T-helper 2 cell treated with Interferon-gamma antibody and Interleukin-4, amounts not matched to agents 5 μg/mL and 100 μg/mL, for 36 hours (primary cell): Measurements from ENCODE around the gene ZNF335.

Source experiments
- DNase-seq: peaks from one replicate; pipeline ENCODE4 v3.0.0; 2021; ENCODE audit warnings: low spot score
- H3K27ac Mint-ChIP-seq: one replicate; pipeline ENCODE4 v1.8.0; 2021; ENCODE audit warnings: mild to moderate bottlenecking, mixed read lengths
- H3K27me3 Mint-ChIP-seq: one replicate; pipeline ENCODE4 v1.8.0; 2021; ENCODE audit warnings: low read depth, mixed read lengths
- H3K36me3 Mint-ChIP-seq: one replicate; pipeline ENCODE4 v1.8.0; 2021; ENCODE audit warnings: low read depth, mixed read lengths
- H3K4me1 Mint-ChIP-seq: one replicate; pipeline ENCODE4 v1.8.0; 2021; ENCODE audit warnings: low read depth, mixed read lengths
- H3K4me3 Mint-ChIP-seq: one replicate; pipeline ENCODE4 v1.8.0; 2022; ENCODE audit warnings: mild to moderate bottlenecking, moderate library complexity, mixed read lengths
- H3K9me3 Mint-ChIP-seq: one replicate; pipeline ENCODE4 v1.8.0; 2021; ENCODE audit warnings: mixed read lengths

ZNF335 gene

DNA sequence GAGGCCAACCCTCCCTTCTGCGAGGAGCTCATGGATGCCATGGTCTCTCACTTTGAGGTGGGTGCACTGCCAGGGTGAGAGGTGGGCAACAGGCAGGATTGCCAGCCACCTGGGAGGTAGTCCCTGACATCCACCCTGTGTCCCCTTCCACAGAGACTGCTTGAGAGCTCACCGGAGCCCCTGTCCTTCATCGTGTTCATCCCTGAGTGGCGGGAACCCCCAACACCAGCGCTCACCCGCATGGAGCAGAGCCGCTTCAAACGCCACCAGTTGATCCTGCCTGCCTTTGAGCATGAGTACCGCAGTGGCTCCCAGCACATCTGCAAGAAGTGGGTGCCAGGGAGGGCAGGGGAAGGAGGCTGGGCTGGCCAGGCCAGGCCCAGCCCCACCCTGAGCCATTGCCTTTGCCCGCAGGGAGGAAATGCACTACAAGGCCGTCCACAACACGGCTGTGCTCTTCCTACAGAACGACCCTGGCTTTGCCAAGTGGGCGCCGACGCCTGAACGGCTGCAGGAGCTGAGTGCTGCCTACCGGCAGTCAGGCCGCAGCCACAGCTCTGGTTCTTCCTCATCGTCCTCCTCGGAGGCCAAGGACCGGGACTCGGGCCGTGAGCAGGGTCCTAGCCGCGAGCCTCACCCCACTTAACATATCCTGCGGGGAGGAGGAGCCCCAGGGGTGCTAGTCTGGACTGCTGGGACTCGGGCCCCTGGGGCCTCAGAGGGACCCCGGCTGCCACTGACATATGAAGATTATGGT is 24.7 kb downstream of the ZNF335 start:
- DNase-seq, result no peak
- no peaks in the 10 kb centered on the region for H3K9me3 Mint-ChIP-seq
- no peaks in the 10 kb centered on the region for H3K27me3 Mint-ChIP-seq
- no peak overlapping the region for H3K27ac Mint-ChIP-seq
- no peaks in the 10 kb centered on the region for H3K4me1 Mint-ChIP-seq
- H3K4me3 Mint-ChIP-seq, result no peak overlapping the region
- H3K36me3 Mint-ChIP-seq, result peaks cover 57% of the 10 kb centered on the region

DNA sequence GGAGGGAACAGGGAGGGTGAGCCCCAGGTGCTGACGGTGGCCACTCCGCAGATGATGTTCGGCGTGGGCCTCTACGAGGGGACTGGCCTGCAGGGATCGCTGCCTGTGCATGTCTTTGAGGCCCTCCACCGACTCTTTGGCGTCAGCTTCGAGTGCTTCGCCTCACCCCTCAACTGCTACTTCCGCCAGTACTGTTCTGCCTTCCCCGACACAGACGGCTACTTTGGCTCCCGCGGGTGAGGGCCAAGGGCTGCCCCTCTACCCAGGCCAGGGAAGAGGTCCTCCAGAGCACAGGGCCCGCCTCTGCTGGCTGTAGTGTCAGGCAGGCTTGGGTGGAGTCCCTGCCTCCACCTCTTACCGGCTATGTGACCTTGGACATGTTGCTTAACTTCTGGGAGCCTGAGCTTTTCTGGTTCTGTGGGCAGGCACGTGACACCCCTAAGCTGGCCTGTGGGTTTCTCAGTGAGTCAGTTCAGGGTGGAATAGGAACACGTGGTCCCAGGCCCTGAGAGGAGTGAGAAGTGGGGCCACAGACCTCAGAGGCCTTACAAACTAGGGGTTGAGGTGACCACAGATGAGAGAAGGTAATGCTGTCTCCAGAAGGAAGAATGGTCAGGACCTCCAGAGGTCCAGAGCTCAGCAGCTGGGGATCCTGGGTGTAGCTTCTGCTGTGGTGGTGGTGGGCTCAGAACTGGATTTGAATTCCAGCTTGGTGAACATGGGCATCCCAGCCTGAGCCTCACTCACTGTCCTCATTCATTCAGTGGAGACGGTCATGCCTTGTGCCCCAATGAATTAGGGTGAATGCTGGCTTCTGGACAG is 25.6 kb downstream of the ZNF335 start:
- Mint-ChIP-seq H3K4me1 (no peaks in the 10 kb centered on the region), H3K9me3 (no peaks in the 10 kb centered on the region), H3K36me3 (peaks cover 51% of the 10 kb centered on the region), H3K4me3 (no peak overlapping the region), H3K27me3 (no peaks in the 10 kb centered on the region), H3K27ac (peak overlapping the region; percentile 32)
- DNase-seq, result peak; percentile 14

DNA sequence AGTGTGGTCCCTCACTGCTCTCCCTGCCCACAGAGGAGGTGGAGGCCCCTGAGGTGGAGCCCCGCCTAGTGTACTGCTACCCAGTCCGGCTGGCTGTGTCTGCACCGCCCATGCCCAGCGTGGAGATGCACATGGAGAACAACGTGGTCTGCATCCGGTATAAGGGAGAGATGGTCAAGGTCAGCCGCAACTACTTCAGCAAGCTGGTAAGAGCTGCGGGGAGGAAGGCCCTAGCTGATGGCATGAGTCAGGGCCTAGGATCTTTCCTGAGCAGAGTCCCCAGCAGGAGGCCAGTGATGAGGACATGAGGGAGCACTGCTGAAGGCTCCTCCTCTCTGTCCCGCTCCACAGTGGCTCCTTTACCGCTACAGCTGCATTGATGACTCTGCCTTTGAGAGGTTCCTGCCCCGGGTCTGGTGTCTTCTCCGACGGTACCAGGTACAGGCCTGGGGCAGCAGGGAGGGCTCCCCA is 26.3 kb downstream of the ZNF335 start:
- Mint-ChIP-seq H3K27ac (no peak overlapping the region), H3K4me1 (no peaks in the 10 kb centered on the region), H3K9me3 (no peaks in the 10 kb centered on the region), H3K4me3 (no peak overlapping the region), H3K27me3 (no peaks in the 10 kb centered on the region), H3K36me3 (peaks cover 51% of the 10 kb centered on the region)
- no peak for DNase-seq

DNA sequence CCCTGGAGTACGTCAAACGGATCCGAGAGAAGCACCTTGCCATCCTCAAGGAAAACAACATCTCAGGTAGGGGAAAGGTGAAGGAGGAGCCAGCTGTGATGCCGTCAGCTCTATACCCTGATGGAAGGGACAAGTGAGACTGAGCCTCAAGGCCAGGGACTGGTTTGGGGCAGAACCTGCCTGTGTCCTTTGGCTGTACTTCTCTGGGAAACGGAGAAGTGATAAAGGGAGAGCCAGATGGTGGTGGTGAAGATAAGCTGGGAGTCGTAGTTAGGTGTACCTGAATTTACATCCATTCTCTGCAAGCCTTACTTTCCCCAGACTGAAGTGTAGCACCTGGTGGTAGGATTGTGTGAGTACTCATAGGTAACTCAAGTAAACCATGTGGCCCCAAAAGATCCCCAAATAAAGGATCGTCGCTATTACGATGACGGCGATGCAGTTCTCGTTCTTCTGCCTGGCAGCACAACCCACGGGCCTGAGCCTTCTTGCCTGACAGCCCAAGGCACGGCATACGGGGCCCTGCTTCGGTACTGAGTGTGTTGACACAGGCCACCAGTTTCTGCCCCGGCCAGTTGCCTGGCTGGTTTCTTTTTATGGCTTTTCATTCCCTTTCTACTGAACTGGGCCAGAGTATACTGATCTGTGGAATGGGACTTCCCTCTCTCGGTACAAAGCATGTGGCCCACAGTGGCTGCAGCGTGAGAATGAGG is 26.9 kb downstream of the ZNF335 start:
- Mint-ChIP-seq H3K27me3 (no peaks in the 10 kb centered on the region), H3K4me3 (no peak overlapping the region), H3K4me1 (no peaks in the 10 kb centered on the region), H3K36me3 (peaks cover 51% of the 10 kb centered on the region), H3K27ac (no peak overlapping the region), H3K9me3 (no peaks in the 10 kb centered on the region)
- DNase-seq, result no peak

DNA sequence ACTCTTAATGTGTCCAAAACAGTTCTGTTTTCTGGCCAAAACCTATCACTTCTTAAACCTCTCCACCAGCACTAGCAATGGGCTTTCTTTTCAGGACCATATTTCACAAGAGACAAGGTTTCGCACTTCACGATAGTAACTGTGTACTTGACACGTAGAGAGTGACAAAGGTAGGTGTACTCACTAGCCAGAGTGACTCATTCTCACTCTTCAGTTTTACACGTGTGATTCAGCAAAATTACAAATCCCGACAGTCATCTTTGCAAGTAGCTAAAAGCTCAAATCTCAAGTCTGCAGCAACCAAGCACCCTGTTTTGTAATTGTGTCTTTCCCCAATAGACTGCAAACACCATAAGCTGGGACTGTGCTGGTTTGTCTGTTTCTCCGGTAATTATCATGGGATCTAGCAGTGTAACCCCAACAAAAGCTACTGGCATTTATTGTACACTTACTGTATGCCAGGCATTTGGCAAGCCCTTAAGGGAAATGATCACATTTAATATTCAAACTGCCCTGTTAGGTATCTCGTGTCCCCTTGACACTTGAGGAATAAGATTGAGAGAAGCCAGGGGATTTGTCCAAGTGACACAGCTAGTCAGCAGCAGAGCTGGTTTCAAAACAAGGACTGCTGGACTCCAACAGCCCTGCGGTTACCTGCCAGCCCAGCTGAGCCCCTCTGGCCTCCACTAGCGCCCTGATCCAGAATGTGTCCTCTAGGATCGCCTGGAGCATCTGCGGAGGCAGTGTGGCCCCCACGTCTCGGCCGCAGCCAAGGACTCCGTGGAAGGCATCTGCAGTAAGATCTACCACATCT is 27.6 kb downstream of the ZNF335 start:
- Mint-ChIP-seq H3K27ac (peak overlapping the region; percentile 19), H3K9me3 (no peaks in the 10 kb centered on the region), H3K27me3 (no peaks in the 10 kb centered on the region), H3K4me1 (no peaks in the 10 kb centered on the region), H3K4me3 (no peak overlapping the region), H3K36me3 (peaks cover 56% of the 10 kb centered on the region)
- no peak for DNase-seq

DNA sequence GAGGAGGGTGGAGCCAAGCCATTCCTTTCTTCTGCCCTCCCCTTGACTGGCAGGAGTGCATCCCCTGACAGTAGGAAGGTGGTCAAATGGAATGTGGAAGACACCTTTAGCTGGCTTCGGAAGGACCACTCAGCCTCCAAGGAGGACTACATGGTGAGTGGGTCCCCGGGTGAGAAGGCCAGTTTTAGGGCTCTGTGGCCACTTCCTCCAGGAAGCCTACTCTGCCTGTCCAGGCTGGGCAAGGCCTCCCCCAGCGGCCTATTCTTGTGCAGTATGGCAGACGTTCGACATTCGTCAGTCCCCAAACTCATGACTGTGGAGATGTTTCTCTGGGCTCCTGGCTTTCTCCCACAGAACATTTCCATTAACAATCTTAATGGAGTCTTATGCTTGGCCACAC is 28.4 kb downstream of the ZNF335 start:
- no peaks in the 10 kb centered on the region for H3K27me3 Mint-ChIP-seq
- no peaks in the 10 kb centered on the region for H3K4me1 Mint-ChIP-seq
- H3K9me3 Mint-ChIP-seq, result no peaks in the 10 kb centered on the region
- H3K36me3 Mint-ChIP-seq, result peaks cover 52% of the 10 kb centered on the region
- no peak overlapping the region for H3K4me3 Mint-ChIP-seq
- no peak for DNase-seq
- no peak overlapping the region for H3K27ac Mint-ChIP-seq

DNA sequence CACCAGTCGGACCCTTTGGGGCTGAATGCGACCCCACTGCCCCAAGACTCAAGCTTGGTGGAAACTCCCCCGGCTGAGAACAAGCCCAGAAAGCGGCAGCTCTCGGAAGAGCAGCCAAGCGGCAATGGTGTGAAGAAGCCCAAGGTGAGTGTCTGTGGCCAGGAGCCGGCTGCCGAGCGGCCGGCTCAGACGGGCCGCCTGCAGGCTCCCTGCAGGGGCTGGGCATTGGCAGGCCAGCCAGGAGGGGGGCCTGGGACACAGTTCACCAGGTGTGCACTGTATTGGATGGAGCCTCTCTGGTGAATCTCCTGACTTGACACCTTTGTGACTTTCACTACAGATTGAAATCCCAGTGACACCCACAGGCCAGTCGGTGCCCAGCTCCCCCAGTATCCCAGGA is 31.5 kb downstream of the ZNF335 start:
- no peak overlapping the region for H3K4me3 Mint-ChIP-seq
- H3K27ac Mint-ChIP-seq, result no peak overlapping the region
- peaks cover 54% of the 10 kb centered on the region for H3K36me3 Mint-ChIP-seq
- DNase-seq, result no peak
- H3K4me1 Mint-ChIP-seq, result peaks cover 18% of the 10 kb centered on the region
- H3K27me3 Mint-ChIP-seq, result no peaks in the 10 kb centered on the region
- H3K9me3 Mint-ChIP-seq, result no peaks in the 10 kb centered on the region

DNA sequence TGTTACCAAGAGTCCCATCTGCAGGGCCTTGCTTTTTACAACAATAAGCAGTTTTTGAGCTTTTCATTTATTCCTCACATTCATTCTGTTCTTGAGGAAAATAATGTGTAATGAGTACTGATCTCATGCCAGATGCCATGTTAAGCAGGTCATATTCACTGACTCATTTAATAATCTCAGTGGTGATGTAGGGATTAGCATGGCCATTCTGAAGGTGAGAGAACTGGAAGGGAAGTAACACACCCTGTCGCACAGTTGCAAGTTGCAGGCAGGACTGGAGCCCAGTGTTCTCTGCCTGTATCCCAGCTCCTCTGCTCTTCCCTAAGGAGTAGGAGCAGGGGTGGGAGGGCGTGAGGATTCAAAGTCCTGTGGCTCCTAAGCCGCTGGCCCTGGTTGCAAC is 31.9 kb downstream of the ZNF335 start:
- H3K4me3 Mint-ChIP-seq, result no peak overlapping the region
- no peaks in the 10 kb centered on the region for H3K27me3 Mint-ChIP-seq
- no peak for DNase-seq
- no peak overlapping the region for H3K27ac Mint-ChIP-seq
- no peaks in the 10 kb centered on the region for H3K9me3 Mint-ChIP-seq
- H3K4me1 Mint-ChIP-seq, result peaks cover 18% of the 10 kb centered on the region
- H3K36me3 Mint-ChIP-seq, result peaks cover 53% of the 10 kb centered on the region

DNA sequence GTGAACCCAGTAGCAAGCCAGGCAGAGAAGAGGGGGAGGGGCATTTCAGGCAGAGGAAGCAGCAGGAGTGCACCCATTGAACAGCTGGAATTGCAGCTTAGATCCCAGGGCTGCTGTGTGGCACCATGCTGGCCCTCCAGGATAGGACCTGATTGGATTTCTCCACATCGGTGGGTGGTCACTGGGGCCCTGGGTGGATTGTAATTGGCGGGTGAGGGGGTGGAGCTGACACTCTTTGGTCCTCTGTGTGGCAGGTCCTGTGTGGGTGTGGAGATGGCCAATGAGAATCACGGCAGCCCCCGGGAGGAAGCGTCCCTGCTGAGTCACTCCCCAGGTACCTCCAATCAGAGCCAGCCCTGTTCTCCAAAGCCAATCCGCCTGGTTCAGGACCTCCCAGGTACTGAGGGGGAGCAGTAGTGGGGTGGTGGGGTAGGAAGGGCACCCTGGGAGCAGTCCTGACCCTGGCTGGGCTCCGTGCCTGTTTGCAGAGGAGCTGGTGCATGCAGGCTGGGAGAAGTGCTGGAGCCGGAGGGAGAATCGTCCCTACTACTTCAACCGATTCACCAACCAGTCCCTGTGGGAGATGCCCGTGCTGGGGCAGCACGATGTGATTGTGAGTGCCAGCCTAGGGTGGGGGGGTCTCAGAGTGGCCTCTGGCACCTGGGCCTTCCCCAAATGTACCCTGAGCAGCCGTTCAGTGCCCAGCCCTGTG is 33.1 kb downstream of the ZNF335 start:
- Mint-ChIP-seq H3K4me3 (no peak overlapping the region), H3K27ac (no peak overlapping the region), H3K9me3 (no peaks in the 10 kb centered on the region), H3K4me1 (peaks cover 18% of the 10 kb centered on the region), H3K27me3 (no peaks in the 10 kb centered on the region), H3K36me3 (peaks cover 43% of the 10 kb centered on the region)
- DNase-seq, result no peak

DNA sequence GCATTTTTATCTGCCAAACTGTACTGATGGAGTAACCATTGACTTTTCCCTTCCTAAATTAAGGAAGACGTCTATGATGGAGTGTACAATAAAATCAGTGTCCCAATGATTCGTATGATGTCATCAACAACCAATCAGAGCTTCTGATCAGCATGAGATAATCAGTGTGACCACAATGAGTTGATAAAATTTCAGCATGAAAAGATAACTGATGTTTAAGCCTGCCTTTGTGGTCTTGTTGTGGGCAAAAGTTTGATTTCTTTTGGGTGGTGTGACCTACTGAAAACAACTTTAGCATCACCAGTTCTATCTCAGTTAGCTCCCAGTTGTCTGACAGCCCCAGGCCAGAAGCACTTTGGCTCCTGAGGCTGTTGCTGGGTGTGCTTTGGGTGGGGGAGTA is 34.2 kb downstream of the ZNF335 start:
- H3K4me3 Mint-ChIP-seq, result peak overlapping the region; percentile 72
- H3K27me3 Mint-ChIP-seq, result no peaks in the 10 kb centered on the region
- peaks cover 23% of the 10 kb centered on the region for H3K4me1 Mint-ChIP-seq
- H3K9me3 Mint-ChIP-seq, result no peaks in the 10 kb centered on the region
- peaks cover 36% of the 10 kb centered on the region for H3K36me3 Mint-ChIP-seq
- no peak for DNase-seq
- peak overlapping the region; percentile 82 for H3K27ac Mint-ChIP-seq

DNA sequence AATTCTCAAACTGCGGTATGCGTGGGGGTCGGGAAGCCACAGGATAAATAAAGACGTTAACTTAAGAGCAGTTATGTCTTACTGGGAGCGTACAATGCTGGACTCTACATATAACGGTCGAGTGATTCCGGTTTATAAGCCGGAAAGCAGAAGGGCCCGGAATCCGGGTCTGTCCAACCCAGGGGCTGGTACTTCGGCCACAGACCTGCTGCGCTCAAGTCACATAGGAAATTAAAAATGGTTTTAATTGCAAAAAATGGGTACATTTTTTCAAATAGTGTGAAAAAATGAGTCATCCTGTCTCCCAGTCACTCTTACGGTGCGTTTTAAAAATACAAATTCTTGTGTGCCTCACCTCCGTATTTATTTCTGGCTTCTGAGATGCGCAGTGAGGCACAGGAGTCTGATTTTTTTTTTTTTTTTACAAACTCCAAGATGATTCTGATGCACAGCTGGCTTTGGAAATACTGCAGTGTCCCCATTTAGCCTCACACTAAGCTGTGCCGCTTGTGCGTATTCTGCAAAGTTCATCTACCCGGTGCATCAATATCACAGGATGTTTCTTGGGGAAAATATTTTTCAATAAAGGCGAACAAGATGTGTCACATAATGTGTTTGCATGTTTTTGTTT is 36.5 kb downstream of the ZNF335 start:
- H3K27ac Mint-ChIP-seq, result peak overlapping the region; percentile 89
- H3K4me1 Mint-ChIP-seq, result peaks cover 23% of the 10 kb centered on the region
- H3K4me3 Mint-ChIP-seq, result peak overlapping the region; percentile 94
- no peaks in the 10 kb centered on the region for H3K27me3 Mint-ChIP-seq
- H3K9me3 Mint-ChIP-seq, result no peaks in the 10 kb centered on the region
- DNase-seq, result no peak
- H3K36me3 Mint-ChIP-seq, result peaks cover 35% of the 10 kb centered on the region

DNA sequence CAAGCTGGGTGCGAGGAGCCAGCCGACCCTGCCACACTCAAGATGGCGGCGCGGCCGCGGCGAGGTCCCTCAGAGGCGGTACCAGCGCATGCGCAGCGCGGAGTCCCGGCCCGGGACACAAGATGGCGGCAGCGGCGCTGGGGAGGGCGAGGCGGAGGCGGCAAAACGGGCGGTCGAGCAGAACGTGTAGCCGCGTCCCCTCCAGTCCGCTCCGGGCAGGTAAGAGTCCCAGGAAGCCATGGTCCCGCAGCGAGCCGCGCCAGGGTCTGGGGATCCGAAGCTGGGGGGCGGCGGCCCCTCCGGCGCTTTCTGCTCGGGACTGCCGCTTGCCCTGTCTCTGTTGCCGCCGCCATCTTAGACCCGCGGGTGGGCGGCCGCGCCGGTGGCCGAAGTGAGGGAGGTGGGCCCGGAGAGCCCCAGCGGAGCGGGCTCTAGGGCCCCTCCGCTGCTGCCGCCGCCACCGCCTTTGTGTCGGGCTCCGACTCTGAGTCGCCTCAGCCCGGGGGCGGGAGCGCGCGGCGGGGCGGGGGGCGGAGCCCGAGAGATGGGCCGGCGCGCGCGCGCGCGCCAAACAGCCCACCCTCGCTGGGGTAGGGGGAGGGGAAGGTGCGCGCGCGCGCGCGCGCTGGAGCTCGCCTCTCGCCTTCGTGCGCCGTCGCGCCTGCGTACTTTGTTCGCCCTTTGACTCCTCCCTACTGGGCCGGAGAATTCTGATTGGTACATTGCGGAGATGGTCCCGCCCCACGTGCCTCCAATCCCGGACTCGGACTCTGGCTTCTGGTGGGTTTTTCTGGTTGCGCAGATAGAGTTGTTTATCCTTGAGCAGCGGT is 37.2 kb downstream of the ZNF335 start, which contains the start of gene PCIF1:
PCIF1 (plus strand) TSS at position 98 of the 830 bp plus-strand sequence. CDS start 4,317 bp downstream, outside the sequence.
- H3K4me1 Mint-ChIP-seq, result peaks cover 23% of the 10 kb centered on the region
- DNase-seq, result peak; percentile 97
- H3K27me3 Mint-ChIP-seq, result no peaks in the 10 kb centered on the region
- peak within 1 kb of the TSS; percentile 98 for H3K27ac Mint-ChIP-seq
- peaks cover 31% of the 10 kb centered on the region for H3K36me3 Mint-ChIP-seq
- peak within 1 kb of the TSS; percentile 98 for H3K4me3 Mint-ChIP-seq
- H3K9me3 Mint-ChIP-seq, result no peaks in the 10 kb centered on the region
